Stimulated activated CD4-positive, alpha-beta T cell treated with anti-CD3 and anti-CD28 coated beads, Interleukin-15, amount 100 ng/mL, for 48 hours (primary cell): ENCODE measurements around the gene ADCK1.
"Not testable (repeated sequence)": the region's sequence is repeated elsewhere in the genome, so short reads cannot be mapped to it uniquely, and the experiment has no call there.

Experiments used
- DNase-seq, 2 donors: peaks; one replicate each; pipeline ENCODE4 v3.0.0-alpha.2; 2020; ENCODE audit warnings: low read depth in 2 of 2

The ADCK1 gene

GRCh38 chr14:77809011-77809410, 9.1 kb downstream of the ADCK1 start:
- DNase-seq = no peak

- DNase-seq = no peak
Measured at GRCh38 chr14:77812028-77812427, 12.1 kb downstream of the ADCK1 start.

GRCh38 chr14:77812682-77813081, 12.8 kb downstream of the ADCK1 start:
- not testable (repeated sequence) for DNase-seq

GRCh38 chr14:77822307-77822706, 22.4 kb downstream of the ADCK1 start:
- DNase-seq = no peak

- DNase-seq = no peak
Measured at GRCh38 chr14:77822741-77823140, 22.8 kb downstream of the ADCK1 start.

GRCh38 chr14:77823378-77823777, 23.5 kb downstream of the ADCK1 start:
- no peak for DNase-seq

- DNase-seq = no peak
Measured at GRCh38 chr14:77825895-77826519, 26.1 kb downstream of the ADCK1 start.

- DNase-seq = no peak
Measured at GRCh38 chr14:77830692-77831091, 30.8 kb downstream of the ADCK1 start.

GRCh38 chr14:77832297-77832696, 32.4 kb downstream of the ADCK1 start:
- no peak for DNase-seq

- no peak for DNase-seq
Measured at GRCh38 chr14:77837926-77838325, 38.0 kb downstream of the ADCK1 start.

- no peak for DNase-seq
Measured at GRCh38 chr14:77838831-77839511, 39.1 kb downstream of the ADCK1 start.

GRCh38 chr14:77843195-77843594, 43.3 kb downstream of the ADCK1 start:
- DNase-seq = no peak

GRCh38 chr14:77843651-77844050, 43.7 kb downstream of the ADCK1 start:
- DNase-seq = no peak

GRCh38 chr14:77844802-77845201, 44.9 kb downstream of the ADCK1 start:
- DNase-seq = no peak

GRCh38 chr14:77848031-77848430, 48.1 kb downstream of the ADCK1 start:
- DNase-seq = no peak

- DNase-seq = no peak
Measured at GRCh38 chr14:77849711-77850110, 49.8 kb downstream of the ADCK1 start.

- DNase-seq = no peak
Measured at GRCh38 chr14:77853919-77854318, 54.0 kb downstream of the ADCK1 start.

- no peak for DNase-seq
Measured at GRCh38 chr14:77856941-77857340, 57.0 kb downstream of the ADCK1 start.

- no peak for DNase-seq
Measured at GRCh38 chr14:77859934-77860570, 60.1 kb downstream of the ADCK1 start.

GRCh38 chr14:77861201-77861600, 61.3 kb downstream of the ADCK1 start:
- no peak for DNase-seq

- peak; percentile 59 to 66 for DNase-seq
Measured at GRCh38 chr14:77862154-77862786, 62.4 kb downstream of the ADCK1 start.

GRCh38 chr14:77864085-77864484, 64.2 kb downstream of the ADCK1 start:
- DNase-seq = no peak

- no peak for DNase-seq
Measured at GRCh38 chr14:77864580-77864979, 64.7 kb downstream of the ADCK1 start.
